ENCODE results near the gene CDC14B. TPM values are rescaled to one million over a fixed set of nuclear protein-coding genes. Genes with fewer than 3 reads are reported as not detected.
A peak's percentile ranks its signal among the peaks of the same experiment; 100 is the strongest.

Gene CDC14B
- total RNA-seq, 1 experiment from 2014 or later: 28.4 TPM

GRCh38 chr9:96450613-96451528 lies 168.8 kb downstream of the CDC14B start:
- WGBS (ENCODE audit: extremely low coverage, insufficient read length, low lambda C conversion rate): no CpG with 5 or more reads among the region's 63 CpGs
- Histone ChIP-seq H2BK12ac (ENCODE audit: insufficient read length, low read depth, low read length) (no peak overlapping the region), H2BK20ac (ENCODE audit: low read depth, low read length, poor library complexity, severe bottlenecking) (no peak overlapping the region), H4K91ac (ENCODE audit: insufficient read length, low read depth, low read length) (no peak overlapping the region), H3K9ac (ENCODE audit: extremely low read depth, insufficient read length, low read length) (peak overlapping the region; percentile 42), H4K20me1 (ENCODE audit: control insufficient read depth, insufficient read depth, insufficient read length) (no peaks in the 10 kb centered on the region), H3K18ac (ENCODE audit: insufficient read length, low read depth, low read length) (peak overlapping the region; percentile 74), H3K14ac (ENCODE audit: insufficient read depth, low read length) (peak overlapping the region; percentile 61), H3K27ac (ENCODE audit: insufficient read length, low read depth, low read length) (no peak overlapping the region), H2BK15ac (ENCODE audit: low read depth, low read length) (no peak overlapping the region), H3K9me3 (ENCODE audit: control insufficient read depth, low read depth, low read length) (no peaks in the 10 kb centered on the region), H3K27me3 (ENCODE audit: insufficient read depth, low read length) (peaks cover 5% of the 10 kb centered on the region; the same call in 1 of the 2 replicates), H3K23me2 (ENCODE audit: insufficient read length, low read depth, low read length, poor library complexity, severe bottlenecking) (peaks cover 6% of the 10 kb centered on the region), H4K8ac (replicated peaks; ENCODE audit: insufficient read length, low read depth, low read length) (no peak overlapping the region), H2AK5ac (ENCODE audit: insufficient read length, low read length) (no peak overlapping the region), H2AFZ (ENCODE audit: low read length) (no peak overlapping the region), H3K4me1 (ENCODE audit: insufficient read depth, low read length) (no peaks in the 10 kb centered on the region), H3T11ph (ENCODE audit: low read length) (no peak overlapping the region), H3K23ac (ENCODE audit: insufficient read length, low read depth, low read length) (no peak overlapping the region), H4K5ac (ENCODE audit: insufficient read length, low read depth, low read length) (no peak overlapping the region), H3K4me2 (ENCODE audit: insufficient read depth, insufficient read length, low read length) (peak overlapping the region; percentile 88), H2BK5ac (ENCODE audit: insufficient read length, low read length) (no peak overlapping the region), H3K4ac (ENCODE audit: low read depth, low read length) (no peak overlapping the region), H3K56ac (ENCODE audit: insufficient read length, low read depth, low read length) (no peak overlapping the region), H3K79me1 (ENCODE audit: insufficient read depth, low read depth, low read length, poor library complexity, severe bottlenecking) (no peaks in the 10 kb centered on the region), H2BK120ac (ENCODE audit: low read depth, low read length, poor library complexity, severe bottlenecking) (no peak overlapping the region), H3K79me2 (ENCODE audit: insufficient read depth, low read length) (no peaks in the 10 kb centered on the region)
- Mint-ChIP-seq H3K9me3 (no peaks in the 10 kb centered on the region), H3K4me3 (peak overlapping the region; percentile 80 to 93), H3K36me3 (ENCODE audit: insufficient read depth in 1 of 3, low read depth in 3 of 3) (no peaks in the 10 kb centered on the region), H3K27me3 (ENCODE audit: low read depth) (peaks cover 29% of the 10 kb centered on the region), H3K4me1 (peaks cover 10 to 12% of the 10 kb centered on the region in 2 experiments), H3K27ac (no peak overlapping the region)
- no peak for DNase-seq
- TF ChIP-seq, protein P1, sequence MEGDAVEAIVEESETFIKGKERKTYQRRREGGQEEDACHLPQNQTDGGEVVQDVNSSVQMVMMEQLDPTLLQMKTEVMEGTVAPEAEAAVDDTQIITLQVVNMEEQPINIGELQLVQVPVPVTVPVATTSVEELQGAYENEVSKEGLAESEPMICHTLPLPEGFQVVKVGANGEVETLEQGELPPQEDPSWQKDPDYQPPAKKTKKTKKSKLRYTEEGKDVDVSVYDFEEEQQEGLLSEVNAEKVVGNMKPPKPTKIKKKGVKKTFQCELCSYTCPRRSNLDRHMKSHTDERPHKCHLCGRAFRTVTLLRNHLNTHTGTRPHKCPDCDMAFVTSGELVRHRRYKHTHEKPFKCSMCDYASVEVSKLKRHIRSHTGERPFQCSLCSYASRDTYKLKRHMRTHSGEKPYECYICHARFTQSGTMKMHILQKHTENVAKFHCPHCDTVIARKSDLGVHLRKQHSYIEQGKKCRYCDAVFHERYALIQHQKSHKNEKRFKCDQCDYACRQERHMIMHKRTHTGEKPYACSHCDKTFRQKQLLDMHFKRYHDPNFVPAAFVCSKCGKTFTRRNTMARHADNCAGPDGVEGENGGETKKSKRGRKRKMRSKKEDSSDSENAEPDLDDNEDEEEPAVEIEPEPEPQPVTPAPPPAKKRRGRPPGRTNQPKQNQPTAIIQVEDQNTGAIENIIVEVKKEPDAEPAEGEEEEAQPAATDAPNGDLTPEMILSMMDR (conservative IDR thresholded peaks at IDR 0.05): no peak

Other genes starting within 250 kb of the CDC14B start
- 17.9 and 19.0 TPM in 2 replicates for gene SLC35D2, start 236.1 kb downstream of the CDC14B start, total RNA-seq (2021)
- 9.3 and 10.1 TPM in 2 replicates for gene ZNF367, start 201.5 kb downstream of the CDC14B start, total RNA-seq (2021)
- gene HABP4, start 169.7 kb downstream of the CDC14B start, total RNA-seq (2021): 6.8 and 7.5 TPM in 2 replicates
- gene PRXL2C, start 35.5 kb upstream of the CDC14B start, total RNA-seq (2021): 4.7 and 5.9 TPM in 2 replicates
- gene ZNF510, start 158.2 kb upstream of the CDC14B start, total RNA-seq (2021): 18.4 and 19.8 TPM in 2 replicates
- 4.7 and 4.9 TPM in 2 replicates for gene ZNF782, start 234.7 kb upstream of the CDC14B start, total RNA-seq (2021)